CD4-positive, alpha-beta T cell treated with Interleukin-6 for 4 hours (primary cell): ENCODE measurements around the gene RSPH9.
"Not testable (repeated sequence)": the region's sequence is repeated elsewhere in the genome, so short reads cannot be mapped to it uniquely, and the experiment has no call there.

Source experiments
- DNase-seq: peaks from one replicate; pipeline ENCODE4 v3.0.0-alpha.2; 2020; ENCODE audit warnings: mixed read lengths

The RSPH9 gene

DNA sequence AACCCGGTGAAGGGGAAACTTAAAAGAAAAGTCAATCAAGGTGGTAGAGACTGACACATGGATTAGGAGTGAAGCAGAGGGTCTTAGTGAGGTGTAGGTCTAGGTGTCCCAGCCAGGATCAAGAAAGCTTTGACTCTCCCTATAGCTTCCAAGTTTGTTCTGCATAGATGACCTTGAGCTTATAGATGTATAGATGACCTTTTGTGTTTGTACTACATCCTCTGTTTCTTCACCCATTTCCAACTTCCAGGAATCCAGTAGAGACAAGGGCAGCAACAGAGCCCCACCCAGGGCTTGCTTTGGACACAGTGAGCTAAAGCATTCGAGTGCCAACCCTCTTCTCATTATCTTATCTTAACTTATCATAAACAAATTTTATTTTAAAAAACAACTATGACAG is 44.6 kb downstream of the RSPH9 start:
- DNase-seq: no peak

DNA sequence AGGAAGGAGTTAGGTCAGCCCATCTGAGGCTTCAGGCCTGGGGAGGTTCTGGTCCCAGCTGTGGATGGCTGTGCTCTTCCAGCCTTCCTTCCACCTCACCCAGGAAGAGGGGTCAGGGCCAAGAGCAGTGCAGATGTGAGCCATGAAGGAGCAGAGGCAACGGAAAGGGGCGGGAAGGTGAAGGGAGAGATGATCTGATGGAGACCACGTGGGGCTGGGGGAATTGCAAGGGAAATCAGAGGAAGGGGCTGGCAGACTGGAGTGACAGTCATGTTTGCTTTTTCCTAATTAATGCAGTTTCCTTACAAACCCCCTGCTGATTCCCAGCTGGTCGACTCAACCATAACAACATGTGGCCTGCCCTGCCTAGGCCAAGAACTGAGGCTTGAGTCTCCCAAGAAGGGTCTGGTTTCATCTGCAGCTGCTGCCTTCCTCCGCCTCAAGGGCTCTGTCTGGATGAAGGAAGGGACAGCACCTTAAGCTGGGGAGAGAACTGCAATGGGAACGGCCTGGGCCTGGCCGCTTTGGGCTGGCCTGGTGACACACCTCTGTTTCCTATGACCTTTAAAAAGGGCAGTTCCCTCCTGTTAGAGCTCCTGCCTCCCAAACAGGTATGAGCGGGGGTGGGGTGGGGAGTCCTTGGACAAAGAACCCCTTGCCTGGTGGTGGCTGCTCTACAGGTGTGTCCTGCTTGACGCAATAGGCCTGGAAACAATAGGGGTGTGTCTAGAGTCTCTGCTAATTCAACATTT is 50.6 kb downstream of the RSPH9 start:
- no peak for DNase-seq

DNA sequence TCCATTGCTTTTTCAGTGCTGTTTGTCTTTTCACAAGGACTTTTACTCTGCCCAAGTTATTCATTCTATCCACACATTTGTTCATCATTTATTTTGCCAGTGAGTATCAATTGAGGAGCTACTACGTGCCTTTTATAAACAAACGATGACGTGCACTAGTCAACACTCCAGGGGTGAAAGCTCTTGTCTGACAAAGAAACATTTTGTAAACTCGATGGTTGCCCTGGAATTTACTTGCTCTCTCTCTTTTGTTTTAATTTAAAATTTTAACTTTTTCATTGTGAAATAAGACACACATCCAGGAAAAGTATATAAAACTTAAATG is 51.1 kb downstream of the RSPH9 start:
- no peak for DNase-seq

DNA sequence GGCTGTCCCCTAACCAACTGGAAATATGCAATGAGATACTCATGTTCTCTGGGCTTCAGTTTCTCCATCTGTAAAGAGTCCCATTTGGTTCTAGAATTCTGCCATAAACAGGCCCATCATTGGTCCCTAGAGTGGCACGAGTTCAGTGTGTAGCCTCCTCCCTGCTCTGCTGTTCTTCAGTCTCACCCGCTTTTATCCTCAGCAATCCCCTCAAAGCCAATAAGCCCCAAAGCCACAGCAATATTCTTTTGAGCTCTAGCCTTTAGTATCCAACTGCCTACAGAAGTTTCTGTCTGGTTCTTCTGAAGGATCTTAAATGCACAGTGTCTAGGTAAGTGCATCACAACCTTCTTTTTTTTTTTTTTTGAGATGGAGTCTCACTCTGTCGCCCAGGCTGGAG is 52.6 kb downstream of the RSPH9 start:
- no peak for DNase-seq

DNA sequence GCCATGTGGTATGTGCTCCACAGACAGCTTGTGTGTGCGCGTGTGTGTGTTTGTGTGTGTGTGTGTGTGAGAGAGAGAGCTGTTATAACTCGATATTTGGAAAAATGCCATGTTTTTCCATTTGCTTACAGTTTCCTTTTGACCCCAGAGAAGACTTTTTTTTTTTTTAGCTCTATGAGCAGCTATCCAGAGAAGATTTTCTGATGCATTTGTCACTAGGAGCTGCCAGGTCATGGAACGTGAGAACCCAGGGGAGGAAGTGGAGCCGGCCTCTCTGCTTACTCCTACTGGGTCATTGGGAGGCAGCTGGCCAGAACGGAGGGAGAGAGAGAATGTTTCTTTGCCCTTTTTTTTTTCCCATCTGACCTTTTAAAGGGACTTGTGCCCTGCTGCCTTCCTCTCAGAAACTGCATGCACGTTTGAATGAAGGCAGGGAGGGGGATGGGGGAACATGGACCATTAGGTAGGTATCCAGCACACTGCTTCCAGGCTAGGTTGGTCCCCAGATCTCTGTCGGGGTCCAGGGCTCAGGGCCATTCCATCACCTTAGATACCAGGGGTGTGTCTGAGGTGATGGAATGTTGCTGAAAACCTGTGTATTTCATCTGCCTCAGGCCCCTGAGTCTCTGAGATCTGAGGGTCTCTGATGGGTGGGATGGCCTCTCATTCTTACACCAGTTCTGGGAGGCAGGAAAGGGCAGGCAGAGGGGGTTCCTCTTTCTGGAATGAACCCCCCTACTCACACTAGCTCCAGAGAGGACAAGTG is 53.9 kb downstream of the RSPH9 start:
- no peak for DNase-seq

DNA sequence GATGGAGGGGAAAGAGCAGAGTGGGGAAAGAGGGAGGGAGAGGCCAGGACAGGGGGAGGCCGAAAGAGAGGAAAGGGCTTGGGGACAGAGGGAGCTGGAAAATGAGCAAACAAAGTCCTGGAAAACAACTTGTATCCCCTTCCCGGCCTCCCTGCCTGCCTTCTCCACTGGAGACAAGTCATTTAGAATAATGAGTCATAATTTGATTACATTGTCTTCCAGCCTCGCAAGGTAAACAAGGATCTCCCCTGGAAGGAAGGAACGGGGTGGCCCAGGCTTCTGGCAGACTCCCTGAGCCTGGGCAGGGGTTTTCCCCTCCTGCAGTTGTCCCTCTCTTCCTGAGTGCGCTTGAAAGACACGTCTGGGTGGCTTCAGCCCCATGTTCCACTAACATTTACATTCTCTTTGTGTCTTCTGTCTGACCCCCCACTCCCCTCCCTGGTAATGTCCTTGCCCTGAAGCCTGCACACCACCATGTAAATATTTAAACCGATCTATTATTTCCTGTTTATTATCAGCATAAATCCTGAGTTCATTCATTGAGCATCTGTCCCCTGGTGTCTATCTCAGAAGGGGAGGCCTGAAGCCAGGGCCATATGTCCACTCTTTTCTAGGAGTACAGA is 54.8 kb downstream of the RSPH9 start:
- no peak for DNase-seq

DNA sequence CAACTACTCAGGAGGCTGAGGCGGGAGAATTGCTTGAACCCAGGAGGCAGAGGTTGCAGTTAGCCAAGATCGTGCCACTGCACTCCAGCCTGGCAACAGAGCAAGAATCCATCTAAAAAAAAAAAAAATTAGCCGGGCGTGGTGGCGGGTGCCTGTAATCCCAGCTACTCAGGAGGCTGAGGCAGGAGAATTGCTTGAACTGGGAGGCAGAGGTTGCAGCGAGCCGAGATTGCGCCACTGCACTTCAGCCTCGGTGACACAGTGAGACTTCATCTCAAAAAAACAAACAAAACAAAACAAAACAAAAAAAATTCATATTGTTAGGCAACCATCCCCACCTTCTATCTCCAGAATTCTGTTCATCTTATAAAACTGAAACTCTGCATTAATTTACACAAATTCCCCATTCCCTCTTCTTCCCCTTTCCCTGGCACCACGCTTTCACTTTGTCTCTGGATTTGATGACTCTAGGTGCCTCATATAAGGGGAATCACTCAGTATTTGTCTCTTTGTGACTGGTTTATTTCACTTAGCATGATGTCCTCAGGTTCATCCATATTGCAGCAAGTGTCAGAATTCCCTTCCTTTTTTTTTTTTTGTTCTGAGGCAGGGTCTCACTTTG is 56.2 kb downstream of the RSPH9 start:
- DNase-seq: not testable (repeated sequence)

DNA sequence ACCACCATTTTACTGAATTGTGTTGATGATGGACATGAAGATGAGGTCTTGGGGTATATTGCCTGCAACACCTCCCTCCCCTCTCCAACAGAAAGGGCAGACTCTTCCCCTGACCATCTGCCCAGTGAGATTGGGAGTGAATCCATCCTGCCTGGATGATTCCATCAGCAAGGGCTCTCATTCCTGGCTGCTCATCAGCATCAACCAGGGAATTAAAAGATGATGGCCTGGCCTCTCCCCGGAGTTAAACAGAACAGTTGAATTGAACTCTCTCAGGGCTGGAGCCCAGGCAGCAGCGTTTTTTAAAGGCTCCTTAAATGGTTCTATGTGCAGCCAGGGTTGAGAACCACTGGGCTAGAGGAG is 57.3 kb downstream of the RSPH9 start:
- DNase-seq: no peak

DNA sequence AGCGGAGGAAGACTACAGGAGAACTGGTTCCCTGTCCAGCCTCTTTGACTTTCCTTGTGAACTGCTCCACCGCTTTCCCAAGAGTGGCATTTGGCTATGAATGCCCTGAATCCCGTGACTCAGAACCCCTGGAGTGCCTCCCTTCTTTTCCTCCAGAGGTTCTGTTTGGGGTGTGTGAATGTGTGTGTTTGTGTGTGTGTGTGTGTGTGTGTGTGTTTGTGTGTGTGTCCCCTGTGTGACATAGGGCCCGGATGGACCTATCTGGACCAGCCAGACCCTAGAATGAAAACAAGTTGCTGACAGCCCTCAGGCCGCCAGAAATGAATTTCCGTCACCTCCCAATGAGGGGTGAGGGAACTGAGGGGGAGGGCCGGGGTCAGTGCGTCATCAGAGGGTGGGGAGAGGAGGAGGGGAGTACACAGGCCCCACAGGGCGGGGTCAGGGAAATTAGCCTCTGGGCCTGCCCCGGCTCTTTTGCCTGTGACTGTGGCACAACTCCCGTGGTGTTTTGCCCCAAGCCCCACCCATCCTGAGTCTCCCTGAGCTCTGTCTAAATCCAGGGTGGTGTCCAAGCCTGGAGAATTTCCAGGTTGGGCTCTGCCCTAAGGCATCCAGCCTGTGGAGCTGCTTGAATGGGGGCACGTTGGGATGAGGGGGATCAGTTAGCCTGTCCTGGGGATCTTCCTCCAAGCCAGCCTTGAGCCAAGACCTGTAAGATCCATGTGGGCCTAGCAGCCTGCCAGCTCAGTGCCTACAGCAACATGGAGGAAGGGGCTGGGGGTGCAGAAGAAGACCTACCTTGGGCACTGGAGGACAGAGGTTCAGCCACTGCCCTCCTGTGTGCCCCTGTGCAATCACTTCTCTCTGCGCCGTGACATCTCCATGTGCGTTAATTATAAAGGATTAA is 58.0 kb downstream of the RSPH9 start:
- DNase-seq: no peak

DNA sequence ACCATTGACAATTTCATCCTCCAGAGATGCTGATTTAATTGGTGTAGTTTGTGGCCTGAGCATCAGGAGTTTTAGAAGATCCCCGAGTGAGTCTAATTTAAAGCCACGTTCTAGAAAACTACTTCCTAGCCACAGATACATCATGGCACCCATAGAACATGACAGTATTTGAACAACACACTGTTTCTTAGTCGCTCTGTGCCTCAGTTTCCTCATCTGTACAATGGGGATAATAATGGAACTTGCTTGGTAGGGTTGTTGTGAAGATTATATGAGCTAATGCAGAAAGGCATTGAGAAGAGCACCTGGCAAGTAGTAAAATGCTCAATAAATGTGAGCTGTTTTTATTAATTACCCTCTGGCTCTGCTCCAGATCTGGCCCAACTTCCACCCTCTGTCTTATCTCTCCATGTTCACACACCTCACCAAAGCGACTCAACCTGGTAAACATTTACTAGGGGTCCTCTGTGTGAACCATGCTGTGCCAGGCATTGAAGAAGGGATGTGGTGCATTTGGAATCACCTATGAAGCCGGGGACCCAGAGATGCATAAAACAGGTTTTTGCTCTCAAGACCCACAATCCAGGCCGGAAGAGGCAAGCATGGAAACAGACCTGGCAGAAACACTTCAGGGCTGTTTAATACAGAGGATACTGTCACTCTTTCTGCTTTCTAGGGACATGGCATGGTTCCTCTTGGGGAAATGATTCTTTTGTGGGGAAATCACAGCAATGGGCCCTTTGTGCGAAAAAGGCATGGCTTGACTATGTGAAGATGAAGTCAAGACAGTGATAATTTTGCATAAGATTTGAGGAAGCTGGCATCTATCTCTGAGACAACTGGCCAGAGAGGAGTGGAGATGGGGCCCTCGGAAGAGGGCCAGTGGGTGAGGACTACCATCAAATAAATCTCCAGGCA is 58.9 kb downstream of the RSPH9 start:
- no peak for DNase-seq

DNA sequence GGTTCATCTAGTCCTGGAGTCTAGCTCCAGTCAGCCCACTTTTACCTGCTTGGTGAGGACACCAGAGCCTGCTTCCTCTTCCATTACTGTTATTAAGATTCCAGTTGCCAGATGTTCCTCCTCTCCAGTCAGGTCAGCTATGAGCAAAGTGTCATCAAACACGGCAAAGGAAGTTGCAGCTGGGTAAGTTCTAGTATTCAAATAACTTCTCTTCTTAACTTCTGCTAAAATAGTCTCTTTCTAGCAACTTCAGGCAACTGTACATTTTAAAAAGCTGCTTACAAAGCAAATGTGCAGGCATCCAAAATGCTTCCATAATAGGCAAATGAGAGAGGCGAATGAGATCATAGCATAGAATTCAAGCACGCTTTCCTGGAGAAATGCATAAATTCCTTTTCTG is 61.2 kb downstream of the RSPH9 start:
- DNase-seq: no peak

DNA sequence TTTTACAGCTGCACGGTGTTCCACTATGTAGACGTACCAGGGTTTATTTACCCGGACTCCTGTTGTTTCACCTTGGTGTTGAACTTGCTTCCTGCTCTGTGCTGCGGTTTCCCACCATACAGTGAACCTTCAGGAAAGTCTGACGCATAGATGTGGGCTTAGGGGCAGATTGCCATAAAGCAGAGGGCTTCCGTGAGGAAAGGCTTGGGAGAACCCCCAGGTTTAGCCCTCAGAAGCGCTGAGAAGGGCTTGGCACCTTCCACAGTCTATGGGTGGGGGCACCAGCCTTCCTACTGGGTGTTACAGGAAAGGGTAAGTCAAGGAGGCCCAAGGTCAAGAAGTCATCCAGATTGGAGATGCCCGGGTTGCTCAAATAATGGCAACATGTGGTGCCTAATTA is 62.0 kb downstream of the RSPH9 start:
- DNase-seq: no peak

DNA sequence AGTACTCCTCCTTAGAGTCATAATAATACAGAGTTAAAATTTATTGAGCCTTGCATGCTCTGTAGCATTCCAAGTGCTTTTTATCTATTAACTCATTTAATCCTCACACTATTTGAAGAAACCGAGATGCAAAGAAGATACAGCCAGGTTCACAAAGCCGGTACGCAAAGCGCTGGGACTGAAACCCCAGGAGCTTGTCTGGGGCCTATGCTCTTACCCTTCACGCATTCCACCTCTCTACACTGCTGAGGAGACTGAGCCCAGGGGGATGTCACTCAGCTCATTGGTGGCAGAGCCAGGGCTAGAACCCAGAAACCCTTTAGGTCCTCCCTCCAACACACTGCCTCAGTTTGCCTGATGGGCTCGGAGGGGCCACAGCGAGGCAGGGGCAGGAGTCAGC is 62.4 kb downstream of the RSPH9 start:
- no peak for DNase-seq

DNA sequence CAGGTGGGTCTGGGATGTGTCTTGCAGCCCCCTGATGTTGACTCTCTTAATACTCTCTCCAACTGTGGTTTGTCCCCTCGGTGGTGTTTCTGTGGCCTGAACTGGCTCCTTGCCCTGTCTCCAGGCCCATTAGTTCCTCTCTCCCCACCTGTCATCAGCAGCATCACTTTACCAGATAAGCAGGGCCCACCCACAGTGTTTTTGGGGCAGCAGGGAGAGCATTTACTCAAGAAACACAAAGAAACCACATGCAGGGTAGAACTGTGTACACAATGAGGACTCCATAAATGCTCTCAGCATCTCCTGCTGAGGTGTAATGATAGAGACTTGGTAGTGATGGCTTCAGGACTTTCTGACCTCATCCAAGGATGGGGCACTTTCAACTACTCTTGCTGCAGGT is 62.9 kb downstream of the RSPH9 start:
- DNase-seq: no peak

DNA sequence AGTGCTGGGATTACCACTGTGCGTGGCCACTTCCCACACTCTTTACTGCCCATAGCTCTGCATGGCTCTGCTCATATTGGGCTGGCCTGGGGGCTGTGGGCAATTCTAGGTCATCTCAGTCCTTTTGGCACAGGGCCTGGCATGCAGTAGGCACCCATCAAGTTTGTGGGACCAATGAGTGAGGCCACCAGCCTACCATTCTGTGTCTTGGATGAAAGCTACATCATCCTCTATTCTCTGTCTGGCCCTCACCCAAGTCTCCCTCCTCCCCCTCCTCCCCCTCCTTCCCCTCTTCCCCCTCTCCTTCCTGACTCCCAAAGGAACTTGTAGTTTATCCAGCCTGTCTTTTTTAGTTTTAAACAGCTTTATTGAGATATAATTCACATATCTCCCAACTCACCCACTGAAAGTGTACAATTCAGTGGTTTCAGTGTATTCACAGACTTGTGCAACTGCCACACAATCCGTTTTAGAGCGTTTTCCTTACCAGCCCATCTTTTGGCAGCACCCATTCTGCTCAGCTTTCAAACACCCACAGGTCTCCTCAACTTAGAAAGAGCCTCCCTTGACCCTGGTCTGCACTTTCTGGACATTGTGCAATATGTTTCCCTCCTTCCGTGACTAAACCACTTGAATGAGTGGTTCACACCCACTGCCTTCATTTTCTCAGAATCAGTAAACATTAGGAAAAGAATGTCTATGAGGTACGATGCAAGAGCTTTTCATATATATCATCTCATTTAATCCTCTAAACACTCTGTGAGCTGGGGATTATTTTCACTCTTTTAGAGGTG is 64.2 kb downstream of the RSPH9 start:
- no peak for DNase-seq

DNA sequence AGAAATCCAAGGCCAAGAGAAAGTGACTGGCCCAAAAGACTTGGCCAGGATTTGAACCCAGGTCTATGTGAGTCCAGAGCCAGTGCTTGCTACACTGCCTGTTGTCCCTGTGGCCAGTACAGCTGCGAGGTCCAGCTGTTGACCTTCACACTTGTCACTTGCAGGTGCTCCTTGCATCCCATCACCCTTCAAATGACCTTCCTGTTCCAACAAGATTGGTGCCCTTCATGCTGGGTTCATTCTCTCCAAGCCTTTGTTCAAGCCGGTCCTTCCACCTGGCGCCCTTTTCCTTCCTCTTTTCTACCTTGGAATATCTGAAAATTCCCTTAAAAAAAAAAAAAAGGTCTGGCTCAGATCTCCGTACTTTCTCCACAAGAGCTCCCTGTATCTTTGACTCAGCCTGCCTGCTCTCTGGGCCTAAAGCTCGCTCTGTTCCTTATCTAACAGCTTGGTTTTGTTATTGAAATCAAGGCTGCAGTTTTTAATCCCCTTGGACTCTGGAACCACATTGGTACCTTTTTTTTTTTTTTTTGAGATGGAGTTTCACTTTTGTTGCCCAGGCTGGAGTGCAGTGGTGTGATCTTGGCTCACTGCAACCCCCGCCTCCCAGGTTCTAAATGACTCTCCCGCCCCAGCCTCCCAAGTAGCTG is 64.9 kb downstream of the RSPH9 start:
- no peak for DNase-seq

DNA sequence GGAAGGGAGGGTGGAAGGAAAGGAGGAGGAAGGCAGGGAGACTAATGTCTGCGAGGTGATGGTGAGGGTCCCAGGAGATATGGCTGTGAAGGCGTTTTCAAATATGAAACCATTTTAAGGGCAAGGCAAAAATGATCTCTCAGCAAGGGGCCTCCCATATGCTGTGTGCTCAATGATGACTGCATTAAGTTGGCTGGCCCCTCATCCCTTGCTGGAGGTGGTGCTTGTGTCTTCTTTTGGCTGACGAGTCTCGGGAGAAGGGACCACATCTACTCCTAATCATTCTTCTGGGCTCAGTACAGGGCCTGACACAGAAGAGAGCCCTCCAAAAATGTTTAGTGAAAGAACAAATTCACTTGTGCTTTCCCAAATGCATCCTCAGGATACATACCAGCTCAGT is 65.7 kb downstream of the RSPH9 start:
- no peak for DNase-seq

DNA sequence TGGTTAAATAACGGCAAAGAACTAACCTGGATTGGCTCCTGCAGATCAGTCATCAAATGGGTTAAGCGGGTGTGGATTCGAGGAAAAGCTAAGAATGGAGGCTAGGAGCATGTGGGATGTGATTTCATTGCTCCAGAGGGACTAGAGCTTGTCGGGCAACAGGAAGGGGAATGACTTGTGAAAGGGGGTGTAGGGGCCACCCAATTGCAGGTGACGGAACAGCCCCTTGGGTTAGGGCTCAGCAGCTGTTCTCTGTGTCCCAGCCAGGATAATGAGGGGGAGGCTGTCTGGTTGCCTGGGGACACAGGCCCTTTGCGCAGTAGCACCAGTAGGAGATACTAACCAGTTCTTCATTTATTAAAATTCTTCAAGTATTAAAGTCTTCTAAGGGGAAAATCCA is 67.7 kb downstream of the RSPH9 start:
- no peak for DNase-seq

DNA sequence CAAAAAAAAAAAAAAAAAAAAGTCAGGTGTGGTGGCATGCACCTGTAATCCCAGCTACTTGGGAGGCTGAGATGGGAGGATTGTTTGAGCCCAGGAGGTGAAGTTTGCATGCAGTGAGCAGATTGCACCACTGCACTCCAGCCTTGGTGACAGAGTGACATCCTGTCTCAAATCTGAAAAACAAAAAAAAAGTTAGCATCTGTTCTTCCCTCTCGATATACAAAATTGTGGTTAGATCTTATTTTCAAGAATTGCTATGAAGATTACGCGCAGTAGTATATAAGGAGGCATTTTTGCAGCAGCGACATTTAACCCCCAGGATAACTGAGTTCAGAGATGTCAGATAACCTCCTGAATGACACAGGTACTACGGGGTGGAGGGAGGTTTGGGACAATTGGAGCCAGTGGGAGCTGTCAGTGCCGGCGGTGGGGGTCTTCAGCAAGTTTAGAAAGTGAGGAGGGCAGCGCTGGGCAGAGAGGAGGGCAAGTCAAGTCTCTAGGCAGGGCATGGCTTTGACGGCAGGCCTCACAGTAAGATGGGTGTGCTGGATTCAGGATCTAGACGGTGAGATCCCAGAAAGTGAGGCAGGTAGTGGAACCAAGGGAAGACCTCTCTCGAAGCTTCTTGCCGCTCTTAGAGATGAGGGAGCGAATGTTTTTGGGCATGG is 68.9 kb downstream of the RSPH9 start:
- DNase-seq: no peak
